RPMI7951 (cell line): ENCODE data around the gene OGFRL1. TPM values are rescaled to one million over a fixed set of nuclear protein-coding genes. Genes with fewer than 3 reads are reported as not detected.
A peak's percentile ranks its signal among the peaks of the same experiment; 100 is the strongest.

Source experiments
- DNase-seq: peaks from one replicate; pipeline ENCODE4 v3.0.0-alpha.2; 2012; ENCODE audit warnings: low read depth
- total RNA-seq: library from RNA; depleted of rRNA; stranded (reverse); fragments of >200 nt; shearing (Covaris generic); gene quantifications from 2 replicates; pipeline ENCODE4 v1.2.3, GENCODE V29; 2014

Gene OGFRL1
- total RNA-seq, 1 experiment from 2014 or later, result 9.5 TPM

DNA sequence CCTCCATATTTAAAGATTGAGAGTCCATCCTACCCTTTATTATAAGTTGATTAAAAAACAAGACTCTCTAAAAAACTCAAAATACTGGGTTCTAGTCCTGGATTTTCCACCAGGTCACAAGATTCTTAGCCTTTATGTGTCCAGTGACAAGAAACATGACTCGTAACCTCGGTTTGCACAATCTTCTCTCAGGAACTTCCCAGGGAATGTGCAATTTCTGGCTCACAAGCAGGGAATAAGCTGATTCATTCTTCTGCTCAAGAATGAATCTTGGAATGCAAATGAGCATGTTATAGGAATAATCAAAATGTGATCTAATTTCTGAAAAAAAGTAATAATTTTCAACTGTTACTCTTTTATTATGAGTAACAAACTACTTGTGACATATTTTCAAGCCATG is 45.1 kb downstream of the OGFRL1 start:
- peak; percentile 69 for DNase-seq

DNA sequence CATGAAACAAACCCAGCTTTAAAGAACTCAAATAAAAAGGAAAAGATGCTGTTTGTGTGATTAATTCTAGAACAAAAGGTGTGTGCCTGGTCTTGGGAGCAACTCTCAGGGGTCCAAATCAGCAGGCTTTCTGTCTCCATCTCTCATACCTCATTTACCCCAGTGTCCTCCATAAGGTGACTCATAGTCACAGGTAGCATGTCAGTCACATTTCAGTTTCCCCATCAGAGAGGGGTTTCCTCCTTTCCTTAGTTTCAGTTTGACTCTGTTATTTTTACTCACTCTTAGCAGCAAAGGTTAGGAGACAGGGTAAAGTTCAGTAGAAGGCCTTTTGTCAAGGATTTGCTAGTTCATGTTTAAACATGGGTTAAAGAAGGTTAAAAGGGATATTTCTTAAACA is 46.2 kb downstream of the OGFRL1 start:
- DNase-seq, result no peak

DNA sequence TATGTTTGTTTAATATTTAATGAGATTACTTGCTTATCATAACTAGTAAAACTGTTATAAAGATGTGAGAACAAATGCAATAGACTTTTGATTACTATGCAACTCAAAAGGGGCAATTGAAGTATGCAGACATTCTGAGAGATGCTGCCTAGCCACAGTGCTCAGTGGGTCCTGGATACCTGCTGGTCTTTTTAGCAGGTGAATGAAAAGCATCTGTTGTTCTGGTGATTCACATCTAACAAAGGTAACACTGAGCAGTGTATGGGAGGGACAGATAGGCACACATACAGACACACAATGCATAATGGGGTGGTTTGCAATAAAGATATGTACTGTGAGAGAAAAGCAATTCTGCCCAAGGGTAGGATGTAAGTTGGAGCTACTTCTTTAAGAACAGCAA is 46.9 kb downstream of the OGFRL1 start:
- no peak for DNase-seq

DNA sequence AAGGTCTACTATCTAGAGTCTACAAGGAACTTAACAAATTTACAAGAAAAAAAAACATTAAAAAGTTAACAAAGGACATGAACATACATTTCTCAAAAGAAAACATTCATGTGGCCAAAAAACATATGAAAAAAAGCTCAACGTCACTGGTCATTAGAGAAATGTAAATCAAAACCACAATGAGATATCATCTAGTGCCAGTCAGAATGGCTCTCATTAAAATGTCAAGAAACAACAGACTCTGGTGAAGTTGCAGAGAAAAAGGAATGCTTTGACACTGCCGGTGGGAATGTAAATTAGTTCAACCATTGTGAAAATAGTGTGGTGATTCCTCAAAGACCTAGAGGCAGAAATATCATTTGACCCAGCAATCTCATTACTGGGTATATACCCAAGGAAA is 48.3 kb downstream of the OGFRL1 start:
- no peak for DNase-seq

DNA sequence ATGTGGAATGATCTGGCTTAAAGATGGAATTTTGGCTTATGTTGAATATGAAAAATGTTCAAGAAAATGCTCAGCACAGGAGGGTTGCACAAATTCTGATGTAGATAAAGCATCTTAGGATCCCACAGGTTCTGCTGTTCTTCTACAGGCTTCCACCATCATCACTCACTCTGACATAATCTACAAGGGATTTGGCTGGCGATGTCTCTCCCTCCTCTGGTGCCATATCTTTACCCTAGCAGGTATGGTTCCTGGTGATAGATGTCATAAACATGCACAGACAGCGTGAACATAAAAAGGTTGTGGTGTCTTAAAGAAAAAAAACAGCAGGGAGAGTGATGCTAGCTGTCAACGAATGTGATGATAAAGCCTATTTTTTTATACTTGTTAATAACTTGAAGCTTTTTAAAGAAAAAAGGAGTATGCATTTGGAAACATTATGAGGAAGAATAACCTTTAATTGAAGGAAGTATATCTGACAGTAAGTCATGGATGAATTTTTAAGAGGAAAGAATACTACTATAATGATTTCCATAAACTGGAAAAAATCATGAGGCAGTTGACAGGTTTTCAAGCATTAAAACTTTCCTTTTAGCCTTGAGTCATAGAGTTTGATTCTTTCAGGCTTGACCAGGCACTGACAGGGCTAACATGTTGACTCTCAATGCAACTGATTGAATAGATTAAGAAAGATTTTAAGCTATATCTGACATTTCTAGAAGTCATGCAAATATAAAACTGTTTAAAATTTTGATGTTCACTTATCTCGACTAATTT is 50.1 kb downstream of the OGFRL1 start:
- no peak for DNase-seq

DNA sequence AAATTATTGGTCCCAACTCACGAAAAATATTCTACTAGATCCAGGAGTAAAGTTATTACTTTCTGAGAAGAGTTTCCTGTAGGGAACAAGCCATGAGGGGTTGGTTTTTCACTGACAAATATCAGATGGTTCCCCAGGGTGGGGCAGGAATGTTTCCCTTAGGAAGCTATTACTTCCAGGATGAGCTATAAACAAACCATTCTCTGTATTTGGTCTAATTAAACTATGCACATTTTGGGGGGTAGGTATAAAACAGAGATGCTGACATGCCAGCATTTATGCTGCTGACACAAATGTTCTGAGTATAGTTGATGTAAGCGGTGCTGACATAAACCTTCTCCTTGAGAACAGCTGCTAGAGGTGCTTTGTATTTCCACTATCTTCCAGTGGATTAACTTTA is 54.2 kb downstream of the OGFRL1 start:
- no peak for DNase-seq

DNA sequence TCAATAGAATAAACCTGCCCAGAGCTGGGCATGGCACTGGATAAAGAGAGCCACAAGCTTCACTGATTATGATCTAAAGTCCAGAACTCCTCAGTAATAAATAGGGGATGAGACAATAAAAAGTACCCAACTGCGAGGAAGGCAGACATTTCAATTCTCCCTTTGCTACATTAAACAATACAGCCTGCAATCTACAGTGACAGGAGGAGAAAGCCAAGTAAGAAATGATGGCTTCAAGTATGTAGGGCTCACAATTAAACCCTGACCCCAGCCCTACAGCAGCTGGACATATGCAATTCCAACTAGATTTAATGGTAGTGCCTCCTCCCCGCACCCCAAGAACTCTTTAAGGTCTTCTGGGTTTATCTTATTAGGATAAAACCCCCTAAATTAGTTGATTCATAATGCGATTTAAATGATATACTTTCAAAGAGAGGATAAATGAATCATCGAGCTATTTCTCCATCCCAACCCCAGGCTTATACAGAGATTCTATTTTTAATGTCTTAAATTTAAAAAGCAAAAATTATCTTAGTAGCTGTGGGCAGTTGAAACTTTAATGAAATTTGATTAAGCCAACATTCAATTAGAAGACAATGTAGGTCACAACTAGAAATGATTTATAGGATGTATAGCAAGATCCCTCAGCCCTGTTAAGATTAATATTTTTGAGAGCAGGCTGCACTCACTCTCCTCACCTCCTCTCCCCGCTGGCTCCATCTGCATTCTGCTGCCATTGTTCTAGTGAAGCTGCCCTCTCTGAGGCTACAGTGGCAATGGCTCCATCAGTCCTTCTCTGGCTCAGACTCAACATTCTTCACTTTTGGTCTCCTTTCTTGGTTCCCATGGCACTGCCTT is 57.1 kb downstream of the OGFRL1 start:
- no peak for DNase-seq

DNA sequence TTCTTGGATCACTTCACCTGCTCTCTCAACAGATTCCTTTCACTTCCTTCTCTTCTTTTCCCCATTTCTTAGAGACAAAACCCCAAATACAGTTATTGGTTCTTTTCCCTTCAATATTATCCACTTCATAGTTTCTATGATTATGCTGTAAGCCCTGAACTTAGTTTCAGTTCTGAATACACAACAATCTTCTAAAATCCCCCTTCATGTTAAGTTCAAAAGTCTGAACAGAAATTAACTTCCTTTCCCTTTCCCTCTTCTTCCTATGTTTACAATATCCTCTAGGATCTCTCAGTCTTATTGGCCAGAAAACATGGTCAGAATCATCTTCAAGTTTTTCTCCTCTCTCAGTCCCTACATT is 57.7 kb downstream of the OGFRL1 start:
- no peak for DNase-seq

DNA sequence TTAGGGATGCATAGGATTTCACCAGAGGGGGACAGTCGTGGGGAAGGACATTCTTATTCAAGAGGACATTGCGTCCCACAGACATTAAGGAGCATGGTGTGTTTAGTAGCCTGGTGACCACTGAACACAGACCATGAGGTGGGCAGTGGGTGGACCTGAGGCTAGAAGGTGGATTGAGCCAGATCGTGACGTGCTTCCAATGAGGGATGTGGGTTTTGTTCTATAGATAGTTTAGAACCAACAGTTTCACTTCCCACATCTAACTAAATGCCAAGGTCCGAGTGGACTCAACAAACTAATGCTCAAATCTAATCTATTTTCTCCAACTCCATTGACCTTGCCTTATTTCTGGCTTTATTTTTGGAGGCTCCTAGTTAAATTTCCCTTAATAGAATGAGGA is 58.5 kb downstream of the OGFRL1 start:
- DNase-seq, result no peak

DNA sequence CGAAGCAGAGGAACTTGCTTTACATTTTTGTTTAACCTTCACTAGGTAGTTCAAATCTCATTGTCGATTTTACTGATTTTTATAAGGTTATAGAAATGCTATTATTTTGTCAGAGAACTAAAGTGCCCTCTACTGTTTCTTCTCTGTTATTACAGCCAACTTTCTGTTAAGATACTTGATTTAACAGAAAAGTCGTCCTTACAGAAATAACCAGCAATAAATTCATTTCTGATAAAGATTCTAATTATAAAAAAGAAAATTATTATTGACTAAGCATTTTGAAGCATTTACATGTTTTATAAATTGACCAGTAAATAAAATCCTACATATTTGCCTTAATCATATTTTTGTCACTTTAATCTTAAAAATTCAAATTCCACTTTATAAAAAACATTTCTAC is 60.8 kb downstream of the OGFRL1 start:
- DNase-seq, result peak; percentile 51

DNA sequence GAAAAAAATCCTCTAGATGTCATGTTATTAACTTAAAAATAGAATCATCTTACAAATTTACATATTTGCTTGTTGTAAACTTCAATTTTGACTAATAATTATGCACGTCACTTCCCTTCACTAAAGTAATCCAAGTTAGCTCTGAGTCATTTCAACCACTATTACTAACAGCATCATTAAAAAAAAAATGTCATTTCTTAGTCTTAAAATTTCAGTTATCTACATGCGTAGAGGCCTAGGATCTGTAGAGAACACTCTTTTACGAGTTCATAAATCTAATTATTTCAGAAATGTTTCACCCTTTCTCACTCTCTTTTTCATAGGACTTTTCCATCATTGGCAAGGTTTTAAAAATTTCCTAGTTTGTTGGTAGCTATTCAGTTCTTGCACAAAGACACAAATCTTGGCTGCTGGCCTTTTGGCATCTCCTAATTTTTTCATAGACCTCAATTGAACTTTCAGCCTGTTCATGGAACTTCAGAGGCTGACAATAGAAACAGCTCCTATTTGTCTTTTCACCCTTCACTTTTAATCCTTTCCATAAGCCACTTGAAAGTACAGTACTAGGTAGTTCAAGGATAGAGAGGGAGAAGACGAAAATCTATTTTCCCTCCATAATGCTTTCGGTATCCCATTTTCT is 61.5 kb downstream of the OGFRL1 start:
- peak; percentile 35 for DNase-seq

DNA sequence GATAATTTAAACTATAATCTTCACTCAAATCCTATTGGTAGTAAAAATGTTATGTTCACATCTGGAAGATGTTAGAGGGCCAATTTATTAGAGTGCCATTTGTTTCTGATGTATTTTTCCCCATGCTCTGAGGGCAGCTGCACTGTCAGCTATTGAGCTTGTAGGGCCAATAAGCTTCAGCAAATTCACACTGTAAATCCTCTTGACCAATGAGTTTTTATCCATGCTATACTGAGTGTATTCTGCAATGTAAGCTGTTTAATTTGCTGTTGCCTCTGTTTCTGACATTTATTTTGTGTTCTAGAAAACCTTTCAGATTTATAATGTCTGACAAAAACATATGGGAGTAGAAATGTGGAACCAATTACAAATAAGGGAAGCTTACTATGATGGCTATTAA is 62.6 kb downstream of the OGFRL1 start:
- DNase-seq, result no peak
